Activated B cell treated with CpG ODN at 0.5 μM for 24 hours (primary cell): ENCODE measurements around the gene CHCHD3. TPM values are rescaled to one million over a fixed set of nuclear protein-coding genes. Genes with fewer than 3 reads are reported as not detected.

Experiments used
- ATAC-seq: fragments of 200-7000 bp; cut with Tn5 transposase; one replicate; pipeline ENCODE4 v1.10.0; 2021; ENCODE audit warnings: low read depth, mild to moderate bottlenecking, moderate library complexity
- CTCF ChIA-PET: fragments of 350-600 bp; sonication (Branson Sonifier 250); formaldehyde crosslinking; loops from one replicate; lab custom pipeline; 2021; ENCODE audit warnings: antibody characterized with exemption; lab: Charles Lee
- POLR2A ChIA-PET: fragments of 350-600 bp; sonication (Branson Sonifier 250); formaldehyde crosslinking; loops from one replicate; lab custom pipeline; 2021; ENCODE audit warnings: antibody characterized with exemption; lab: Charles Lee
- DNase-seq: peaks from one replicate; pipeline ENCODE4 v3.0.0; 2022
- H3K27ac Mint-ChIP-seq: one replicate; pipeline ENCODE4 v1.8.0; 2020; ENCODE audit warnings: mixed read lengths
- H3K27me3 Mint-ChIP-seq: one replicate; pipeline ENCODE4 v1.8.0; 2021; ENCODE audit warnings: mixed read lengths
- H3K36me3 Mint-ChIP-seq: one replicate; pipeline ENCODE4 v1.8.0; 2021; ENCODE audit warnings: low read depth, mixed read lengths
- H3K4me1 Mint-ChIP-seq: one replicate; pipeline ENCODE4 v1.8.0; 2021; ENCODE audit warnings: mixed read lengths
- H3K4me3 Mint-ChIP-seq: one replicate; pipeline ENCODE4 v1.8.0; 2020; ENCODE audit warnings: mild to moderate bottlenecking, mixed read lengths
- H3K9me3 Mint-ChIP-seq: one replicate; pipeline ENCODE4 v1.8.0; 2020; ENCODE audit warnings: mixed read lengths
- intact Hi-C: fragments of 100-400 bp; cut with micrococcal nuclease; formaldehyde crosslinking; loops from one replicate; pipeline ENCODE4 v1.15.1; 2024
- total RNA-seq: library from RNA; stranded (reverse); gene quantifications from 2 replicates; pipeline ENCODE4 v1.2.3, GENCODE V29; 2022
- TF ChIP-seq, protein P1 (sequence below): fragments of 200-600 bp; IDR thresholded peaks from one replicate; pipeline ENCODE4 v1.8.0; 2022; ENCODE audit warnings: antibody characterized with exemption, mild to moderate bottlenecking

CHCHD3 gene
- total RNA-seq, 1 donor from 2014 or later = 53.6 TPM

DNA sequence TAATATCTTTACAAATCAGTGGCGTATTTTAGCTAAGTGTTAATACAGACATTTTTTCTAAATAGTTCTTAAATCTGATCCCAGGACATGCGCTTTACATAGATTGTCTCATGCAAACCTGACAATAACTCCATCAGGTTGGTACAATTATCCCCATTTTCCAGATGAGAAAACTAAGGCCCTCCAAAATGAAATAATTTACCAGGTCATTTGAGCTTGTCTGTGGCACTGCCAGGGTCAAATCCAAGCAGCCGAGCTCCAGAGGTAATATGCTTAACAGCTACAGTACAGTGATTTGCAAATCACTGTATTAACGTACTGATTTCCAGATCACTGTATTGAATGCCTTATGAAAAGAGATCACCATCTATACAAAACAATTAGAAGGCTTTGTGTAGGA, 223.1 kb downstream of the CHCHD3 start:
- POLR2A ChIA-PET = no interaction called here
- peaks cover 12% of the 10 kb centered on the region for H3K4me1 Mint-ChIP-seq
- CTCF ChIA-PET = no interaction called here
- no peak overlapping the region for H3K27ac Mint-ChIP-seq
- DNase-seq = no peak
- H3K4me3 Mint-ChIP-seq = no peak overlapping the region
- TF ChIP-seq, protein P1, sequence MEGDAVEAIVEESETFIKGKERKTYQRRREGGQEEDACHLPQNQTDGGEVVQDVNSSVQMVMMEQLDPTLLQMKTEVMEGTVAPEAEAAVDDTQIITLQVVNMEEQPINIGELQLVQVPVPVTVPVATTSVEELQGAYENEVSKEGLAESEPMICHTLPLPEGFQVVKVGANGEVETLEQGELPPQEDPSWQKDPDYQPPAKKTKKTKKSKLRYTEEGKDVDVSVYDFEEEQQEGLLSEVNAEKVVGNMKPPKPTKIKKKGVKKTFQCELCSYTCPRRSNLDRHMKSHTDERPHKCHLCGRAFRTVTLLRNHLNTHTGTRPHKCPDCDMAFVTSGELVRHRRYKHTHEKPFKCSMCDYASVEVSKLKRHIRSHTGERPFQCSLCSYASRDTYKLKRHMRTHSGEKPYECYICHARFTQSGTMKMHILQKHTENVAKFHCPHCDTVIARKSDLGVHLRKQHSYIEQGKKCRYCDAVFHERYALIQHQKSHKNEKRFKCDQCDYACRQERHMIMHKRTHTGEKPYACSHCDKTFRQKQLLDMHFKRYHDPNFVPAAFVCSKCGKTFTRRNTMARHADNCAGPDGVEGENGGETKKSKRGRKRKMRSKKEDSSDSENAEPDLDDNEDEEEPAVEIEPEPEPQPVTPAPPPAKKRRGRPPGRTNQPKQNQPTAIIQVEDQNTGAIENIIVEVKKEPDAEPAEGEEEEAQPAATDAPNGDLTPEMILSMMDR = no peak
- H3K9me3 Mint-ChIP-seq = peaks cover 2% of the 10 kb centered on the region
- intact Hi-C loops = no loop called here
- ATAC-seq = no peak
- H3K27me3 Mint-ChIP-seq = no peaks in the 10 kb centered on the region
- peaks cover 18% of the 10 kb centered on the region for H3K36me3 Mint-ChIP-seq

DNA sequence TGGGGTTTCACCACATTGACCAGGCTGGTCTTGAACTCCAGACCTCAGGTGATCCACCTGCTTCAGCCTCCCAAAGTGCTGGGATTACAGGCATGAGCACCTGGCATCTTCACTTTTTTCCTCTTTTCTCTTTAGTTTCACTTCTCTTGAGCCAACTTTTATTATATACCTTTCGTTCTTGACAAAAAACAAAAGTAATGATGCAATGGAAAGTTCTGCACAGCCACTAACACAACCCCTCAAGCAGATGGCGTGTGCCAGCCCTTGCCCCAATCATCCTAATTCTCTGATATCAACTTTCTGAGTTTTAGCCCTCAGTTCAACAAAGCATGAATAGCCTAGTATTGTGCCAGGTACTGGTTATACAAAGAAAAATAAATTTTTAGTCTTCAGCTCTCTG, 223.6 kb downstream of the CHCHD3 start:
- TF ChIP-seq, protein P1 = no peak
- ATAC-seq = no peak
- Mint-ChIP-seq H3K9me3 (no peaks in the 10 kb centered on the region), H3K27me3 (no peaks in the 10 kb centered on the region), H3K27ac (no peak overlapping the region), H3K4me1 (peaks cover 12% of the 10 kb centered on the region), H3K36me3 (peaks cover 17% of the 10 kb centered on the region), H3K4me3 (no peak overlapping the region)
- no peak for DNase-seq
- CTCF ChIA-PET = no interaction called here
- POLR2A ChIA-PET = no interaction called here
- intact Hi-C loops = no loop called here

DNA sequence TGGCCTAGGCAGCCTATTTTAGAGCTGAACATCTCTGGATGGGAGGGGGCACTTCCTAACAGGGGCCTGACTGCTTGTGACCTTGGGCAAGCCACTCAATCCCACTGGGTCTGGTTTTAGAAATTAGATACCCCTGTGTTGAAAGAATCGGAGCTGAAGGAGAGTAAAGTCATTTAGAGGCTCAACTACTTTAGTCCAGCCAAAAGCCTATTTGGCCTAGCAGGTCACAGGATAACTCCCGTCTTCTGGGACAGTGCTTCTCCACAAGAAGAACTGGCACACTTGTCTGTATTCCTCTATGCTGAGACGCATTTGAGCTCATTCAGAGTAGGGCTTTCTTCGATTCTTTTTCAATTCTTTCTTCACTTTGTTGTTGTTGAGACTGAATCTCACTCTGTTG, 224.2 kb downstream of the CHCHD3 start:
- intact Hi-C loops = no loop called here
- TF ChIP-seq, protein P1 = no peak
- H3K4me1 Mint-ChIP-seq = peaks cover 12% of the 10 kb centered on the region
- no peak overlapping the region for H3K27ac Mint-ChIP-seq
- ATAC-seq (no peak), DNase-seq (no peak)
- H3K27me3 Mint-ChIP-seq = no peaks in the 10 kb centered on the region
- H3K4me3 Mint-ChIP-seq = no peak overlapping the region
- ChIA-PET POLR2A (no interaction called here), CTCF (no interaction called here)
- H3K36me3 Mint-ChIP-seq = peaks cover 15% of the 10 kb centered on the region
- no peaks in the 10 kb centered on the region for H3K9me3 Mint-ChIP-seq

DNA sequence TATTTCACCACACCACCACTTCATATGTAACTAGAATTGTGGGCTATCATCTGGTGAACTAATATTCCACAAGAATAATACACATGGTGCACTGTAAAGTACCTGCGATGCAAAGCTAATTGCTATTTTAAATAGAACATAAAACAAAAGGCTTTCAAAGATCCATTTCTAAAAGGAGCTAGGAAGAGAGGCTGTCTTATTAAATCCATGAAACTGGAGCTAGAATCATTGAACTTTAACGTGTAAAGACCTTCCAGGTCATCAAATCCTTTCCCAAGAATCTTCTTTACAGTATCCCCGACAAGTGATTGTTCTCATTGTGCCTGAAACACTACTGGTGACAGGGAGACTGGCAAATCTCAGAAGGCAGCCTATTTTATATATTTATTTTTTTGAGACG, 224.9 kb downstream of the CHCHD3 start:
- intact Hi-C loops = no loop called here
- TF ChIP-seq, protein P1 = no peak
- Mint-ChIP-seq H3K36me3 (peaks cover 20% of the 10 kb centered on the region), H3K4me3 (no peak overlapping the region), H3K27me3 (no peaks in the 10 kb centered on the region), H3K27ac (no peak overlapping the region), H3K9me3 (no peaks in the 10 kb centered on the region), H3K4me1 (peaks cover 12% of the 10 kb centered on the region)
- POLR2A ChIA-PET = no interaction called here
- DNase-seq (no peak), ATAC-seq (no peak)
- CTCF ChIA-PET = no interaction called here

DNA sequence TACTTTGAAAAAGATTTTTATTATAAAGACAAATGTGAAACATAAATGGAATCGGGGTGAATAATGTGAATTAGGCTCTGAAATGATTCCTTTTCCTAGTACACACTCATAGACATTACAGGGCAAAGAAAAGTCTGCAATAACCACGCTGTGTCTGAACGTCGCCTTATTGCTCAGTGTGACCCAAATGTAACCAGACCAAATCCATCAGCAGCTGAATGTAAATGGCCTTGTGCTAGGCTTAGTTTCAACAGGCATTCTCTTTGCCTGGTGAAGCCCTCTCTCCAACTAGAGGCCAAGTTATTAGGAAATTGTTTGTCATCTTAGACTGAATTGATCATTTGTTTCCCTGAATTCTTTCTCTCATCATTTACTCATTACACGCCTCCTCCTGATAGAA, 225.5 kb downstream of the CHCHD3 start:
- POLR2A ChIA-PET = no interaction called here
- CTCF ChIA-PET = no interaction called here
- TF ChIP-seq, protein P1 = no peak
- Mint-ChIP-seq H3K9me3 (no peaks in the 10 kb centered on the region), H3K27ac (no peak overlapping the region), H3K27me3 (no peaks in the 10 kb centered on the region), H3K4me1 (peaks cover 12% of the 10 kb centered on the region), H3K36me3 (peaks cover 25% of the 10 kb centered on the region), H3K4me3 (no peak overlapping the region)
- intact Hi-C loops = no loop called here
- DNase-seq (no peak), ATAC-seq (no peak)
